GM12873 (cell line): ENCODE data around the gene PYY.

Experiments used
- CTCF ChIP-seq: IDR thresholded peaks from 2 replicates; pipeline ENCODE4 v1.5.1; 2012; ENCODE audit warnings: low read depth, mild to moderate bottlenecking, moderate library complexity, low read length, control low read depth; ENCODE audit not compliant: insufficient read depth; ENCODE audit errors: missing control alignments

PYY gene

GRCh38 chr17:43958748-43959352, 5.1 kb upstream of the PYY start:
- no peak for TF ChIP-seq CTCF

- TF ChIP-seq CTCF = no peak
Observed at GRCh38 chr17:43956222-43956621, 2.5 kb upstream of the PYY start.

DNA sequence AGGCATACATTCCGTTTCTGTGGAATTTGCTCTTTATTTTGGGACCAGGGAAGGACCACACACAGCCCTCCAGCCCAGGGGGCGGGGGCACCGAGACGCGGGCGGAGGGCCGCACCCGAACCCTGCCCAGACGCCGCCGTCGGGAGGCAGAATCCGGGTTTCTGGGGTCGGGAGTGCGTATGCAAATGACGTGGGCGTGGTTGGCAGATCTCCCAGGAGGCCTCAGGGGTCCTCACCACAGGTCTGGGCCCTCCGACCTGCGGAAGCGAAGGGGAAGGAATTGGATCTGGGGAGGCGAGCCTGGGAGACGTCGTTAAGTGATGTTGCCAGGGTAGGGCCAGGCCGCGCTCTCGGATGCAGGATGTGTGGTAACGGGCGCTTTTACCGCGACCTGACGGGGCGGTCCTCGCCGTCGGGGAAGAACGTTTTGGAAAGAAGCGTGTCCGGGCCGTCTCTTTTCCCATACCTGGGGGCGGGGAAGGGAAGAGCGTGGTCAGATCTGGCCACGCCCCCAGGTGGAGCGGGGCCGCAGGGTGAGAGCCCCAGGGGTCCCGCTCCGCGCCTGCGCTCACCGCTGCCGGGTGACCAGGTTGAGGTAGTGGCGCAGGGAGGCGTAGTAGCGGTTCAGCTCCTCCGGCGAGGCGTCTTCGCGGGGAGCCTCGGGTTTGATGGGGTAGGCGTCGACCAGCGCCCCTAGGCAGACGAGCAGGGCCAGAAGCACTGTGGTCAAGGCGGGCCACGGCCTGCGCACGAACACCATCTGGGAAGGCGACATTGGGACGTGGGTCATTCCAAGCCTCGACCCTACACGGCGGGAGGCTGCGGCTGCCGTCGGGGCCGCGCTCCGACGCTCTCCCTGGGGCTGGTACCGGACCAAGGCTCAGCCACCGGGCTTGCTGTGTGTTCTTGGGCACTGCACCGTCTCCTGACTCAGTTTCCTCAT, 745 bp downstream of the PYY start:
- no peak for TF ChIP-seq CTCF

- TF ChIP-seq CTCF = no peak
Observed at GRCh38 chr17:43952351-43952723, 1.4 kb downstream of the PYY start.

- no peak for TF ChIP-seq CTCF
Observed at GRCh38 chr17:43951750-43952149, 2.0 kb downstream of the PYY start.

DNA sequence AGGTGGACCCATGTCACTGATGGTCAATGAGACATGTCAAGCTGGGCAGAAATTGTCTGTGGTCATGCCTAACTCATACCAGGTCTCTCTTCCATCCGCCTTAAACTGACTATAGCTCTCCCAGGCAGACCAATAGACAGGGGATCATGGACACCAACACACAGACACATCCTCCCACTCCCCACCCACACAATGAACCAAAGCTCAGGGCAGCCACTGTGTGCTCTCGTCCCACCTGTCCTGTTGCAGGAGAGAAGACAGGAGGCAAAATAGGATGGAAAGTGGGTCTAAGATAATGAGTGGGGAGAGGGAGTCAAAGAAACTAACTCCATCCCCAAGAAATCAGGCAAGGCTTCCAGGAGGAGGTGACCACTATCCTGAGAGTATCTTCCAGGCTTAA, 3.2 kb downstream of the PYY start:
- TF ChIP-seq CTCF = no peak

DNA sequence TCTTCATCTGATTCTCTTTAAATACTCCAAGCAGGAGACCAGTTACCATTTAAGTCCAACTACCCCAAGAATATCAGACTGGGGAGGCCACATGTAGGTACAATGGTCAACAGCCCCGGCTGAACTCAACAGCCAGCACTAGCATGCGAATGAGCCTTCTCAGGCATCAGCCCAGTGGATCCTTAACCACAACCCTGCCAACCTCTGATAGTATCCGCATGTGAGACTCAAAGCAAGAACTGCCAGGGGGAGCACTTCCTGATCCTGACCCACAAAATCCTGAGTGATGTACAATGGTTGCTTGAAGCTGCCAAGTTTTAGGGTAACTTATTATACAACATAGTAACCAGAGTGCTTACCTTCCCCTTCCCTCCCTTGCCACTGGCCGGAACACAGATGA, 4.0 kb downstream of the PYY start:
- TF ChIP-seq CTCF = no peak
